K562 (cell line): ENCODE measurements around the gene BCL2L1. TPM values are rescaled to one million over a fixed set of nuclear protein-coding genes. Genes with fewer than 3 reads are reported as not detected.
A peak's percentile ranks its signal among the peaks of the same experiment; 100 is the strongest.

Source experiments
- AFF4 ChIP-seq: sonication (generic); formaldehyde crosslinking; IDR thresholded peaks from 2 replicates; pipeline ENCODE4 v1.8.0; 2023; ENCODE audit warnings: mild to moderate bottlenecking, missing genetic modification reagents
- ARID1B ChIP-seq: fragments of 450-650 bp; IDR thresholded peaks from 2 replicates; pipeline ENCODE4 v1.6.1; 2016; ENCODE audit warnings: antibody characterized with exemption, mild to moderate bottlenecking, inconsistent platforms
- ATF3 ChIP-seq, 2 experiments: fragments of 450-650 bp in 1 of 2; sonication (generic) in 1 of 2; formaldehyde crosslinking in 1 of 2; IDR thresholded peaks in 1 of 2; conservative IDR thresholded peaks in 1 of 2; 2 replicates each; pipeline versions ENCODE4 v1.6.1 to v1.8.1; 2016 to 2023; ENCODE audit warnings: mild to moderate bottlenecking in 2 of 2, moderate library complexity in 2 of 2, inconsistent platforms in 1 of 2, missing genetic modification reagents in 1 of 2
- CBFB ChIP-seq: sonication (generic); formaldehyde crosslinking; IDR thresholded peaks from 2 replicates; pipeline ENCODE4 v1.4.0; 2020; ENCODE audit warnings: mild to moderate bottlenecking, missing genetic modification reagents
- CEBPB ChIP-seq: fragments of 450-650 bp; IDR thresholded peaks from 2 replicates; pipeline ENCODE4 v1.6.1; 2016; ENCODE audit warnings: missing genetic modification characterization, missing compliant biosample characterization
- EHMT2 ChIP-seq: fragments of 450-650 bp; IDR thresholded peaks from 2 replicates; pipeline ENCODE4 v1.6.1; 2018; ENCODE audit warnings: antibody characterized with exemption
- HDGF ChIP-seq: fragments of 450-650 bp; IDR thresholded peaks from 2 replicates; pipeline ENCODE4 v1.6.1; 2016
- HMGN3 ChIP-seq: IDR thresholded peaks from 2 replicates; pipeline ENCODE4 v1.6.1; 2011; ENCODE audit warnings: borderline replicate concordance, low read depth, mild to moderate bottlenecking, mixed read lengths, low read length; ENCODE audit not compliant: insufficient read length; ENCODE audit errors: extremely low read depth
- KDM4B ChIP-seq, 2 experiments: fragments of 450-650 bp in 1 of 2; sonication (generic) in 1 of 2; IDR thresholded peaks; 2 replicates each; pipeline ENCODE4 v1.6.1; 2016 to 2017; ENCODE audit warnings: borderline replicate concordance in 2 of 2, antibody characterized with exemption in 1 of 2, low read depth in 1 of 2, mild to moderate bottlenecking in 1 of 2
- MLLT1 ChIP-seq, 2 experiments: fragments of 450-650 bp; IDR thresholded peaks; 2 replicates each; pipeline ENCODE4 v1.6.1; 2016
- SMARCA5 ChIP-seq: fragments of 450-650 bp; IDR thresholded peaks from 2 replicates; pipeline ENCODE4 v1.6.1; 2016
- SMARCE1 ChIP-seq: fragments of 450-650 bp; IDR thresholded peaks from 2 replicates; pipeline ENCODE4 v1.7.1; 2016; ENCODE audit warnings: mild to moderate bottlenecking
- SREBF2 ChIP-seq: sonication (generic); formaldehyde crosslinking; IDR thresholded peaks from 2 replicates; pipeline ENCODE4 v1.4.0; 2020; ENCODE audit warnings: mild to moderate bottlenecking, missing genetic modification reagents
- ZFX ChIP-seq: sonication (generic); formaldehyde crosslinking; IDR thresholded peaks from 2 replicates; pipeline ENCODE4 v1.8.0; 2022; ENCODE audit warnings: mild to moderate bottlenecking, missing genetic modification reagents, moderate library complexity
- polyA plus RNA-seq, 8 experiments: library from polyadenylated mRNA; depleted of rRNA in 4 of 8; stranded (reverse) in 5 of 8; unstranded in 3 of 8; fragments of >200 nt; fragmentation: Nextera tagmentation in 2 of 8; fragmentation: Illumina TruSeq in 1 of 8; extraction: Ambion mirVana in 2 of 8; extraction: Trizol in 1 of 8; gene quantifications; 2 replicates each; pipeline versions ENCODE4 v1.2.1 to v1.2.3, GENCODE V29; 2011 to 2014; ENCODE audit warnings: inconsistent platforms in 1 of 8, missing spikeins in 1 of 8
- total RNA-seq, 7 experiments: library from RNA; depleted of rRNA in 6 of 7; stranded (reverse); fragments of >200 nt in 6 of 7; fragmentation: Illumina TruSeq in 2 of 7; extraction: Trizol in 2 of 7; gene quantifications; 2 replicates each; pipeline versions ENCODE4 v1.2.1 to v1.2.3, GENCODE V29; 2011 to 2021; ENCODE audit warnings: low replicate concordance in 1 of 7
- TF ChIP-seq, protein P1 (sequence below): IDR thresholded peaks from 2 replicates; pipeline ENCODE4 v1.6.1; 2014; ENCODE audit warnings: antibody characterized with exemption
- TF ChIP-seq, protein P2 (sequence below): fragments of 450-650 bp; formaldehyde crosslinking; IDR thresholded peaks from 2 replicates; pipeline ENCODE4 v1.4.0; 2020; ENCODE audit warnings: mild to moderate bottlenecking, mixed read lengths

Gene BCL2L1
- total and polyA plus RNA-seq, 9 of the 15 experiments (the other 6 are each of a cell fraction or from before 2014, with no cell fraction given), result 3.3 to 182 (median 120) TPM

- TF ChIP-seq AFF4 (CRISPR knock-in tag) (no peak), CBFB (CRISPR knock-in tag) (no peak), MLLT1 (IDR thresholded peaks at IDR 0.05) (peak in 1 of 2 experiments; percentile 50; a peak in 1 of 4 replicates), ARID1B (peak; percentile 10; the same call in 1 of the 2 replicates), KDM4B (IDR thresholded peaks at IDR 0.05; ENCODE audit: borderline replicate concordance in 2 of 2, low read depth in 1 of 2) (no peak), ZFX (CRISPR knock-in tag) (0 out of 2 replicates have a peak, but pooled peaks have one; percentile 26), CEBPB (tag) (peak; percentile 40; the same call in 1 of the 2 replicates), HMGN3 (no peak), EHMT2 (no peak), SMARCA5 (peak; percentile 84), ATF3 (IDR thresholded peaks at IDR 0.05) (no peak), ATF3 (CRISPR knock-in tag; conservative IDR thresholded peaks at IDR 0.05) (no peak), SMARCE1 (peak; percentile 56; the same call in 1 of the 2 replicates), HDGF (no peak), SREBF2 (CRISPR knock-in tag) (no peak)
- TF ChIP-seq, protein P1, sequence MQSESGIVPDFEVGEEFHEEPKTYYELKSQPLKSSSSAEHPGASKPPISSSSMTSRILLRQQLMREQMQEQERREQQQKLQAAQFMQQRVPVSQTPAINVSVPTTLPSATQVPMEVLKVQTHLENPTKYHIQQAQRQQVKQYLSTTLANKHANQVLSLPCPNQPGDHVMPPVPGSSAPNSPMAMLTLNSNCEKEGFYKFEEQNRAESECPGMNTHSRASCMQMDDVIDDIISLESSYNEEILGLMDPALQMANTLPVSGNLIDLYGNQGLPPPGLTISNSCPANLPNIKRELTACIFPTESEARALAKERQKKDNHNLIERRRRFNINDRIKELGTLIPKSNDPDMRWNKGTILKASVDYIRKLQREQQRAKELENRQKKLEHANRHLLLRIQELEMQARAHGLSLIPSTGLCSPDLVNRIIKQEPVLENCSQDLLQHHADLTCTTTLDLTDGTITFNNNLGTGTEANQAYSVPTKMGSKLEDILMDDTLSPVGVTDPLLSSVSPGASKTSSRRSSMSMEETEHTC, result no peak
- TF ChIP-seq, protein P2, sequence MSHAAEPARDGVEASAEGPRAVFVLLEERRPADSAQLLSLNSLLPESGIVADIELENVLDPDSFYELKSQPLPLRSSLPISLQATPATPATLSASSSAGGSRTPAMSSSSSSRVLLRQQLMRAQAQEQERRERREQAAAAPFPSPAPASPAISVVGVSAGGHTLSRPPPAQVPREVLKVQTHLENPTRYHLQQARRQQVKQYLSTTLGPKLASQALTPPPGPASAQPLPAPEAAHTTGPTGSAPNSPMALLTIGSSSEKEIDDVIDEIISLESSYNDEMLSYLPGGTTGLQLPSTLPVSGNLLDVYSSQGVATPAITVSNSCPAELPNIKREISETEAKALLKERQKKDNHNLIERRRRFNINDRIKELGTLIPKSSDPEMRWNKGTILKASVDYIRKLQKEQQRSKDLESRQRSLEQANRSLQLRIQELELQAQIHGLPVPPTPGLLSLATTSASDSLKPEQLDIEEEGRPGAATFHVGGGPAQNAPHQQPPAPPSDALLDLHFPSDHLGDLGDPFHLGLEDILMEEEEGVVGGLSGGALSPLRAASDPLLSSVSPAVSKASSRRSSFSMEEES, result no peak
Observed at GRCh38 chr20:31667315-31668285, 55.1 kb downstream of the BCL2L1 start (continued).
